ENCODE measurements around the gene BRD1. TPM values are rescaled to one million over a fixed set of nuclear protein-coding genes. Genes with fewer than 3 reads are reported as not detected.
"Not testable (repeated sequence)": the region's sequence is repeated elsewhere in the genome, so short reads cannot be mapped to it uniquely, and the experiment has no call there.

Gene BRD1
- polyA plus RNA-seq, 1 experiment: 4.6 TPM

- H3K27me3 ChIP-seq (ENCODE audit: control insufficient read depth, insufficient read depth, low read length): peaks cover 11% of the 10 kb centered on the region
- POLR2A ChIA-PET: interaction anchor here (0.7 kb wide), 1 partner anchor 260 kb away, joined by 3 read pairs; no protein-coding TSS in a partner anchor
- peak overlapping the region; percentile 64 for H3K4me3 ChIP-seq (ENCODE audit: low read depth, low read length)
- DNase-seq (ENCODE audit: low read depth): no peak
- CTCF ChIA-PET: interaction anchor here (0.6 kb wide), 1 partner anchor 269 kb away, joined by 3 read pairs; no protein-coding TSS in a partner anchor
- peaks cover 5% of the 10 kb centered on the region for H3K36me3 ChIP-seq (ENCODE audit: control insufficient read depth, insufficient read depth, low read length)
- TF ChIP-seq CTCF (IDR thresholded peaks at IDR 0.05; ENCODE audit: insufficient read depth, low read depth, low read length): no peak
Measured at GRCh38 chr22:49853981-49854831, 26.5 kb upstream of the BRD1 start.

GRCh38 chr22:49852898-49853894, 25.5 kb upstream of the BRD1 start, which contains the start of gene ZBED4:
Gene ZBED4, plus strand, starts transcription at chr22:49853844. Its CDS starts 29,819 bp downstream, at chr22:49883663.
- H3K36me3 ChIP-seq (ENCODE audit: control insufficient read depth, insufficient read depth, low read length): peaks cover 3% of the 10 kb centered on the region
- peak within 1 kb of the TSS; percentile 80 for H3K4me3 ChIP-seq (ENCODE audit: low read depth, low read length)
- peaks cover 11% of the 10 kb centered on the region for H3K27me3 ChIP-seq (ENCODE audit: control insufficient read depth, insufficient read depth, low read length)
- CTCF ChIA-PET: interaction anchor here (0.6 kb wide), 1 partner anchor 13 kb away, joined by 3 read pairs; no protein-coding TSS in a partner anchor
- POLR2A ChIA-PET: no interaction called here
- DNase-seq (ENCODE audit: low read depth): peak; percentile 54
- no peak for TF ChIP-seq CTCF (IDR thresholded peaks at IDR 0.05; ENCODE audit: insufficient read depth, low read depth, low read length)

GRCh38 chr22:49852568-49852897, 24.9 kb upstream of the BRD1 start:
- CTCF ChIA-PET: interaction anchor here (0.6 kb wide), 1 partner anchor 12 kb away, joined by 3 read pairs; no protein-coding TSS in a partner anchor
- H3K36me3 ChIP-seq (ENCODE audit: control insufficient read depth, insufficient read depth, low read length); DNase-seq (ENCODE audit: low read depth); POLR2A ChIA-PET: not testable (repeated sequence)
- peaks cover 18% of the 10 kb centered on the region for H3K27me3 ChIP-seq (ENCODE audit: control insufficient read depth, insufficient read depth, low read length)
- peak overlapping the region; percentile 80 for H3K4me3 ChIP-seq (ENCODE audit: low read depth, low read length)

GRCh38 chr22:49850959-49851802, 23.5 kb upstream of the BRD1 start:
- no peaks in the 10 kb centered on the region for H3K36me3 ChIP-seq (ENCODE audit: control insufficient read depth, insufficient read depth, low read length)
- peaks cover 20% of the 10 kb centered on the region for H3K27me3 ChIP-seq (ENCODE audit: control insufficient read depth, insufficient read depth, low read length)
- ChIA-PET POLR2A (no interaction called here), CTCF (no interaction called here)
- no peak for TF ChIP-seq CTCF (IDR thresholded peaks at IDR 0.05; ENCODE audit: insufficient read depth, low read depth, low read length)
- DNase-seq (ENCODE audit: low read depth): no peak
- H3K4me3 ChIP-seq (ENCODE audit: low read depth, low read length): no peak overlapping the region

All from BJ (cell line).